PC-3 (cell line): Measurements from ENCODE around the gene WDR27. TPM values are rescaled to one million over a fixed set of nuclear protein-coding genes. Genes with fewer than 3 reads are reported as not detected.

Source experiments
- ATAC-seq: fragments of 200-7000 bp; cut with Tn5 transposase; 2 replicates; pipeline ENCODE4 v1.9.1; 2020; ENCODE audit warnings: mild to moderate bottlenecking, moderate library complexity
- BruUV-seq: library from RNA; stranded (reverse); fragments of 400-500 nt; replicated peaks from 2 replicates; lab custom pipeline; 2021; lab: Mats Ljungman, UMichigan
- CTCF ChIA-PET: fragments of 300-600 bp; sonication (Branson Sonifier 250); formaldehyde crosslinking; loops from one replicate; lab custom pipeline; 2022; ENCODE audit warnings: antibody characterized with exemption; lab: Charles Lee
- POLR2A ChIA-PET: fragments of 300-600 bp; sonication (Branson Sonifier 250); formaldehyde crosslinking; loops from one replicate; lab custom pipeline; 2022; ENCODE audit warnings: antibody characterized with exemption; ENCODE audit not compliant: unreplicated experiment; lab: Charles Lee
- DNase-seq: peaks from one replicate; pipeline ENCODE4 v3.0.0-alpha.2; 2015
- H2AFZ ChIP-seq: fragments of 300-600 bp; sonication (generic); 2 replicates; pipeline ENCODE4 v1.6.0; 2016; ENCODE audit warnings: antibody characterized with exemption, low read length
- H3F3A ChIP-seq: fragments of 300-600 bp; sonication (generic); one replicate; pipeline ENCODE4 v1.6.0; 2017; ENCODE audit warnings: antibody characterized with exemption, low read length, control low read depth, mild to moderate bottlenecking; ENCODE audit not compliant: unreplicated experiment
- H3K27ac ChIP-seq: fragments of 300-600 bp; sonication (generic); 2 replicates; pipeline ENCODE4 v1.5.1; 2016; ENCODE audit warnings: mild to moderate bottlenecking, low read length
- H3K27me3 ChIP-seq: fragments of 300-600 bp; sonication (generic); 2 replicates; pipeline ENCODE4 v1.6.1; 2016; ENCODE audit warnings: low read length, mixed read lengths
- H3K36me3 ChIP-seq: fragments of 300-600 bp; sonication (generic); 2 replicates; pipeline ENCODE4 v1.6.1; 2016; ENCODE audit warnings: low read depth, mixed run types, low read length, mixed read lengths
- H3K4me1 ChIP-seq: fragments of 300-600 bp; sonication (generic); 2 replicates; pipeline ENCODE4 v1.5.1; 2016; ENCODE audit warnings: low read length; ENCODE audit not compliant: insufficient read depth
- H3K4me2 ChIP-seq: fragments of 300-600 bp; sonication (generic); 2 replicates; pipeline ENCODE4 v1.6.0; 2016; ENCODE audit warnings: low read length
- H3K4me3 ChIP-seq: fragments of 300-600 bp; sonication (generic); 2 replicates; pipeline ENCODE4 v1.5.1; 2016; ENCODE audit warnings: mild to moderate bottlenecking, low read length, mixed read lengths
- H3K79me2 ChIP-seq: fragments of 300-600 bp; sonication (generic); 2 replicates; pipeline ENCODE4 v1.6.1; 2017; ENCODE audit warnings: low read length, mixed read lengths
- H3K9ac ChIP-seq: fragments of 300-600 bp; sonication (generic); 2 replicates; pipeline ENCODE4 v1.6.0; 2016; ENCODE audit warnings: mild to moderate bottlenecking, low read length
- H3K9me2 ChIP-seq: fragments of 300-600 bp; sonication (generic); replicated peaks from 2 replicates; pipeline ENCODE4 v1.6.1; 2016; ENCODE audit warnings: mixed run types, low read length, mixed read lengths
- H3K9me3 ChIP-seq: fragments of 300-600 bp; sonication (generic); 2 replicates; pipeline ENCODE4 v1.6.1; 2016; ENCODE audit warnings: low read length, mixed read lengths
- H4K20me1 ChIP-seq: fragments of 300-600 bp; sonication (generic); 2 replicates; pipeline ENCODE4 v1.6.1; 2016; ENCODE audit warnings: low read length, mixed read lengths
- EZH2 ChIP-seq: fragments of 300-600 bp; sonication (generic); IDR thresholded peaks from one replicate; pipeline ENCODE4 v1.6.1; 2017; ENCODE audit warnings: antibody characterized with exemption, mild to moderate bottlenecking, low read length; ENCODE audit not compliant: unreplicated experiment
- EZH2phosphoT487 ChIP-seq: fragments of 300-600 bp; sonication (generic); IDR thresholded peaks from 2 replicates; pipeline ENCODE4 v1.6.1; 2018; ENCODE audit warnings: mild to moderate bottlenecking, antibody characterized with exemption, low read length, borderline replicate concordance
- intact Hi-C: fragments of 100-400 bp; cut with micrococcal nuclease; formaldehyde crosslinking; loops from 2 replicates; pipeline ENCODE4 v1.9.0; 2023
- total RNA-seq: library from RNA; depleted of rRNA; stranded (reverse); fragments of >200 nt; gene quantifications from 2 replicates; pipeline ENCODE4 v1.2.3, GENCODE V29; 2014
- TF ChIP-seq, protein P1 (sequence below): fragments of 300-600 bp; sonication (generic); conservative IDR thresholded peaks from 2 replicates; pipeline ENCODE4 v1.5.1; 2017; ENCODE audit warnings: antibody characterized with exemption, low read depth, mild to moderate bottlenecking, low read length

WDR27 gene
- total RNA-seq, 1 experiment from 2014 or later, result 20.0 TPM

GRCh38 chr6:169424821-169425240, 277.0 kb downstream of the WDR27 start:
- Histone ChIP-seq H3K27me3 (no peaks in the 10 kb centered on the region), H3K79me2 (no peaks in the 10 kb centered on the region), H3F3A (no peaks in the 10 kb centered on the region), H3K9me2 (no peaks in the 10 kb centered on the region), H3K9ac (no peak overlapping the region), H3K4me1 (no peaks in the 10 kb centered on the region), H4K20me1 (no peaks in the 10 kb centered on the region), H3K4me3 (no peak overlapping the region), H3K4me2 (no peak overlapping the region), H3K27ac (no peak overlapping the region), H2AFZ (no peak overlapping the region), H3K36me3 (no peaks in the 10 kb centered on the region), H3K9me3 (no peaks in the 10 kb centered on the region)
- ATAC-seq, result no peak
- ChIA-PET POLR2A (no interaction called here), CTCF (no interaction called here)
- no TSS peak for BruUV-seq
- intact Hi-C loops, result no loop called here
- no peak for TF ChIP-seq EZH2phosphoT487
- TF ChIP-seq, protein P1, sequence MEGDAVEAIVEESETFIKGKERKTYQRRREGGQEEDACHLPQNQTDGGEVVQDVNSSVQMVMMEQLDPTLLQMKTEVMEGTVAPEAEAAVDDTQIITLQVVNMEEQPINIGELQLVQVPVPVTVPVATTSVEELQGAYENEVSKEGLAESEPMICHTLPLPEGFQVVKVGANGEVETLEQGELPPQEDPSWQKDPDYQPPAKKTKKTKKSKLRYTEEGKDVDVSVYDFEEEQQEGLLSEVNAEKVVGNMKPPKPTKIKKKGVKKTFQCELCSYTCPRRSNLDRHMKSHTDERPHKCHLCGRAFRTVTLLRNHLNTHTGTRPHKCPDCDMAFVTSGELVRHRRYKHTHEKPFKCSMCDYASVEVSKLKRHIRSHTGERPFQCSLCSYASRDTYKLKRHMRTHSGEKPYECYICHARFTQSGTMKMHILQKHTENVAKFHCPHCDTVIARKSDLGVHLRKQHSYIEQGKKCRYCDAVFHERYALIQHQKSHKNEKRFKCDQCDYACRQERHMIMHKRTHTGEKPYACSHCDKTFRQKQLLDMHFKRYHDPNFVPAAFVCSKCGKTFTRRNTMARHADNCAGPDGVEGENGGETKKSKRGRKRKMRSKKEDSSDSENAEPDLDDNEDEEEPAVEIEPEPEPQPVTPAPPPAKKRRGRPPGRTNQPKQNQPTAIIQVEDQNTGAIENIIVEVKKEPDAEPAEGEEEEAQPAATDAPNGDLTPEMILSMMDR, result no peak
- no peak for TF ChIP-seq EZH2
- DNase-seq, result no peak

- no peak for DNase-seq
- no peaks in the 10 kb centered on the region for H3F3A ChIP-seq
- H3K4me3 ChIP-seq, result no peak overlapping the region
- no peaks in the 10 kb centered on the region for H4K20me1 ChIP-seq
- H3K9ac ChIP-seq, result no peak overlapping the region
- no peaks in the 10 kb centered on the region for H3K9me2 ChIP-seq
- H3K9me3 ChIP-seq, result no peaks in the 10 kb centered on the region
- no peaks in the 10 kb centered on the region for H3K36me3 ChIP-seq
- no peaks in the 10 kb centered on the region for H3K27me3 ChIP-seq
- no peaks in the 10 kb centered on the region for H3K79me2 ChIP-seq
- no peaks in the 10 kb centered on the region for H3K4me1 ChIP-seq
- no peak for ATAC-seq
- H3K4me2 ChIP-seq, result no peak overlapping the region
- no peak overlapping the region for H2AFZ ChIP-seq
- H3K27ac ChIP-seq, result no peak overlapping the region
- CTCF ChIA-PET, result no interaction called here
- TF ChIP-seq EZH2 (no peak), EZH2phosphoT487 (no peak)
- TF ChIP-seq, protein P1, result no peak
- no TSS peak for BruUV-seq
- intact Hi-C loops, result no loop called here
- POLR2A ChIA-PET, result no interaction called here
Observed at GRCh38 chr6:169424149-169424804, 277.6 kb downstream of the WDR27 start.

- ATAC-seq, result no peak
- H3K9me3 ChIP-seq, result no peaks in the 10 kb centered on the region
- no peak overlapping the region for H3K4me2 ChIP-seq
- H3K27ac ChIP-seq, result no peak overlapping the region
- no peak overlapping the region for H3K4me3 ChIP-seq
- H3F3A ChIP-seq, result no peaks in the 10 kb centered on the region
- no peaks in the 10 kb centered on the region for H3K9me2 ChIP-seq
- no peak for DNase-seq
- H3K36me3 ChIP-seq, result no peaks in the 10 kb centered on the region
- H3K27me3 ChIP-seq, result no peaks in the 10 kb centered on the region
- H2AFZ ChIP-seq, result no peak overlapping the region
- no TSS peak for BruUV-seq
- no peaks in the 10 kb centered on the region for H3K4me1 ChIP-seq
- intact Hi-C loops, result no loop called here
- H4K20me1 ChIP-seq, result no peaks in the 10 kb centered on the region
- H3K79me2 ChIP-seq, result no peaks in the 10 kb centered on the region
- ChIA-PET CTCF (no interaction called here), POLR2A (no interaction called here)
- no peak overlapping the region for H3K9ac ChIP-seq
- no peak for TF ChIP-seq EZH2phosphoT487
- TF ChIP-seq EZH2, result no peak
- TF ChIP-seq, protein P1, result no peak
Observed at GRCh38 chr6:169421586-169422264, 280.1 kb downstream of the WDR27 start.
